UCSD-AML1 (cell line): ENCODE data around the gene CDRT4.

Experiments used
- DNase-seq: peaks from one replicate; lab custom pipeline; 2025; ENCODE audit not compliant: unreplicated experiment; lab: John Stamatoyannopoulos, UW

CDRT4 gene

DNA sequence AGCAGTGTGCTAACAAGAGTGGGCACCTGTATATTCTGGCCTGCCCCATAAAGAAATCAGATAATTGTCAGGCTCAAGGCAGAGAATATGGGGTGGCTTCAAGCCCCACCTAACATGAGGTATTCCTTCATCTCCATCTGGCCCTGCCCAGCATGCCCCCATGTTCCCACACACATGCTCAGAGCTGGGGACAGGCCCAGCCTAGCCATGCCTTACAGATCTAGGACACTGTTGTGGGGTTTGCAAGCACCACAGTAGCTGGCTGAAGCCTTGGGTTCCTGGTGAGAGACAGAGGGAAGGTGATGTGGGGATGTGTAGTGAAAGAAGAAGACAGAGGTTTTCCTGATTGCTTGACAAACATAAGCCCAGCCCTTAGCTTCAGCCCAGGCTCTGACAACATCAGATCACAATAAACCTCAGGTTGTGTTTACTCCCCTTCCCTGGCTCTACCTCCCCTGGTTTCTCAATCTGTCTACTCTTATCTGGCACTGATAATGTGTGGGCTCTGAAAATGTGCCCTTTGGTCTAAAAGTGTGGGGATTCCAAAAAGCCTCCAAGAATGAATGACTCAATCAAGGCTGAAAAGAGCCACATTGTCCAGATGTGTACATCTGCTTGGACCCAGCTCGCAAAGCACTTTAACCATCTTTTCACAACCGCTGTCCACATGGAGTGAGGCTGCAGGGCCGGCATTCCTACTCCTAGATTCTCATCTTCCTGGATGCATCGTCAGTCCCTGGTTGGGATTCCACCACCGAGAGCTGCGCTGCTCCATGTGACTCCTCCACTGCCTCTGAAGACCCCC, 34.4 kb downstream of the CDRT4 start:
- no peak for DNase-seq

- DNase-seq = no peak
Measured at GRCh38 chr17:15431766-15432165, 35.7 kb downstream of the CDRT4 start.

GRCh38 chr17:15431196-15431595, 36.2 kb downstream of the CDRT4 start:
- DNase-seq = no peak

GRCh38 chr17:15424521-15424920, 42.9 kb downstream of the CDRT4 start:
- DNase-seq = no peak

DNA sequence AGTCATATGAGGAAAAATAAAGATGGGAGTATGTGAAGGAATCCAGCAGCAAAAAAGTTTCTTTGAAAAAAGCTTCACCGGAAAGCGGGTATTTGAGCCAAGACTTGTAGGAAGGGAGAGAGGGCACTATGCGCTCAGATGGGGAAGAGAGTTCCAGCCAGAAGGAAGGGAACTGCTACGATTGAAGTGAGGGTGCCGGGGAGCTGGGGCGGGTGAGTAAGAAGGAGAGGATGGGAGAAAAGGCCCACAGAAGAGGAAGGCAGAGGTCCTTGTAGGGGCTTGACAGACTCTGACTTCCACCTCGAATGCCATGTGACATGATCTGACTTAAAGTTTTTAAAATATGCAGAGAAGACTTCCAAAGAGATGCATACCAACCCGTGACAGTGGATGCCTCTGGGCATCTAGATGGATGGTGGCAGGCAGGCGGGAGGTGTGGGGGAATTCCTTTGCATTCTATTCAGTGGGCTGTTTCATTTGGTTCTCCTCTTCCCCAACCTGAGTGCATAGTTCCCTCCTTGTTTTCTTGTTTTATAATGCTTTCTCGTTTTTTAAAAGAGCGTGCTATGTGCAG, 44.9 kb downstream of the CDRT4 start:
- no peak for DNase-seq

DNA sequence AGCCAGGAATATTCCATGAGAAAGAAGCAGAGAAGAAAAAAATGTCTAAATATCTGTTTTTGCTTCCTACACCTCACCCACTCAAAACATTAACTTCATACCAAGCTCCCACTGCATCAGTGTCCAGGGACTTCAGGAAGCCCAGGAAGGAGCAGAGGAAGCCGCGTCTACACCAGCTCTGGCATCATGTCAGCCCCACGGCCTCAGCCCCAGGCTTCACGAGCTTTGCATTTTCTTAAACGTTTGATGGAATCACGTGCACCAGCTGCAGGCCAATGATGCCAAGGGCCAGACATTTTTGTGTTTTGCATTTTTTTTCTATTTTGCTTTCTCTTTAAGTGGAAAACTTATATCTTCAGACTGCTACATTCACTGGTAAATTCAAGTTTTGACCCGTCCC, 48.6 kb downstream of the CDRT4 start:
- no peak for DNase-seq

DNA sequence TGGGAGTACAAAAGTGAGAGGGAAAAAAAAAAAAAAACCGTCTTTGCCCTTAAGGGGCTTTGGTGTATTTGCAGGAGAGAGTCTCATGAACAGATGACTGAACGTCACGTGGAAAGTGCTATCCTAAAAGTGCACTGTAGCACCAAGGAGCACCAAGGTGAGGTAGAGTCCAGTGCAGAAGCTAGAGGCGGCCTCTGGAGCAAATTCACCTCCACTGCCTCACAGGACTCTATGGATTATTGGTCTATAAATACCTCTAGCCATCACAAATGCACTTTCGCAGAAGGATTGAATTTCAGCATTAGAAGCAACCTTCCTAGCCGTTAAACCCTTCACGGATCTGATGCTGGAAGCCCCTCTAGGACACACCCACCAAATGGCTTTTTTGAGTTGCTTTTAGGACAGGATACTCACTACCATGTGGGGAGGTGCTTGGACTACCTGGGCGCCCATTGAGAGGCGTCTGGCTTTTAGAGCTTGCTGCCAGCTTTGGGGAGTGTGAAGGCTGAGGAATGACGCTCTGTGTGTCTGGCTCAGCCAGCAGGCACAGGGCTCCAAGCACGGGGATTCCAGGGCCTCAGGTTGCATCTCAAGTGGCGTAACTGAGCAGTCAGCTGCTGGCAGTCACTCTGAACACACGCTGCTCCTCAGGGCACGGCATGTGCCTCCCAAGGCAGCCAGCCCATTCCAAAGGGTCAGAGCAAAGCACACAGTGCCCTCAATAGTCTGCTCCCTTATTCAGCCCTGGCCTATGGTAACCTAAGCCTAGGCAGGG, 52.7 kb downstream of the CDRT4 start:
- DNase-seq = no peak

- no peak for DNase-seq
Measured at GRCh38 chr17:15413101-15413771, 54.2 kb downstream of the CDRT4 start.

GRCh38 chr17:15412606-15413005, 54.8 kb downstream of the CDRT4 start:
- no peak for DNase-seq

GRCh38 chr17:15411384-15412198, 55.8 kb downstream of the CDRT4 start:
- DNase-seq = no peak

GRCh38 chr17:15409721-15410250, 57.6 kb downstream of the CDRT4 start:
- DNase-seq = no peak

- no peak for DNase-seq
Measured at GRCh38 chr17:15408803-15409202, 58.6 kb downstream of the CDRT4 start.

DNA sequence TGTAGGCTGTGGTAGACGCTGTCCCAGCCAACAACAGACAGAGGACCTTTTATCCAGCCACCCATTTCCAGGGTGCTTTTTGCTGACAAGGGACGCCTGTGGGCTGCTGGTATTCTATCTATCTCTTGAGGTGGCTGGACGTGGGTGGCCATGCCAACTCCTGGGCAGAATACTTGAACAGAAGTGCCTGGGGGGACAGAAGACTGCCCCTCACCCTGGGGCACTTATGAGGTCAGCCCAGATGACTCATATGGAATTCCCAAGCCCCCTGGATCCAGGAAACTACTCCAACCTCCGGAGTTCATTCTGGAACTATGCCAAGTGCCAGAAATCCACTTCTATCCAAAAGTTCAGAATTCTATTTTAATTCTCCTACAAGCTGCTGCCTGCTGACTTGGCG, 61.3 kb downstream of the CDRT4 start:
- DNase-seq = no peak

GRCh38 chr17:15405058-15405415, 62.4 kb downstream of the CDRT4 start:
- no peak for DNase-seq

DNA sequence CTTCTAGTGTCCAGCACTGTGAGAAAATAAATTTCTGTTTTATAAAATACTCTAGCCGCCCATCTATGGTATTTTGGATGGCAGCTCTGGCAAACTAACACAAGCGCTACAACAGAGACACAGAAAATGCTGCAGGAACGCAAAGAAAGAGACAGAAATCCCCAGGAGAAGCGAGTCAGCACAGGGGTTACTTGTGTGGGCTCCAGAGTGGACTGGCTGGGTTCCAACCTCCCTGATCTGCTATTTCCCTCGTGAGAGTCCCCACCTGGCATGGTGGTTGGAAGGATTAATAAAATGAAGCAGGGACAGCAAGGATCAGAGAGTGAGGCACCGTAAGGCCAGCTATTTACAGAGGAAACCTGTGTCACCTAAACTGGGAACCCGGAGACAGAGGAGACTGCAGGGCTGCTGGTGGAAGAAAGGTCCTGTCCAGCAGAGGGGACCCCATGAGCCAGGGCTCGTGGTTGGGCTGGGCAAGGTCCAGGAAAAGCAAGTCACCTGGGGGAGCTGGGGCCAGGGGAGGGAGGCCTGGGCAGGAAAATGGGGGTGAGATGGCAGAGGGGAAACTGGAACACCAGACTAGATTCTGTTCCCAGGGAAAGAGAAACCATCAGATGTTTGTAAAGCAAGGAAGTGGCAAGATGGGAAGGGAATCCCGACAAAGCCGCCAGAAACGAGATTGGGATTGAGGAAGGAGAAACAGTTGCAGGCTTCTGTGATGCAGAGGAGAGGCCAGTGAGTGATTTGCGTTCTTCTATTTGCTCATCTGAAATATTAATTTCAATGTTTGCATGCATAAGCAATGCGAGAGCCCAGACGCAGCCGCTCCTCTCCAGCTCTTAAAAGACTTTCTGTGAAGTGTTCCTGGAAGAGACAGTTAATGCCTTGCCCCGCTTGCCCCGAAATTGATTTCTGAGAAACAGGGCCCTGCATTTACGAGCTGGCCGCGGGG, 63.0 kb downstream of the CDRT4 start:
- no peak for DNase-seq

GRCh38 chr17:15403276-15403939, 64.0 kb downstream of the CDRT4 start:
- DNase-seq = no peak

- DNase-seq = no peak
Measured at GRCh38 chr17:15399443-15399842, 68.0 kb downstream of the CDRT4 start.

DNA sequence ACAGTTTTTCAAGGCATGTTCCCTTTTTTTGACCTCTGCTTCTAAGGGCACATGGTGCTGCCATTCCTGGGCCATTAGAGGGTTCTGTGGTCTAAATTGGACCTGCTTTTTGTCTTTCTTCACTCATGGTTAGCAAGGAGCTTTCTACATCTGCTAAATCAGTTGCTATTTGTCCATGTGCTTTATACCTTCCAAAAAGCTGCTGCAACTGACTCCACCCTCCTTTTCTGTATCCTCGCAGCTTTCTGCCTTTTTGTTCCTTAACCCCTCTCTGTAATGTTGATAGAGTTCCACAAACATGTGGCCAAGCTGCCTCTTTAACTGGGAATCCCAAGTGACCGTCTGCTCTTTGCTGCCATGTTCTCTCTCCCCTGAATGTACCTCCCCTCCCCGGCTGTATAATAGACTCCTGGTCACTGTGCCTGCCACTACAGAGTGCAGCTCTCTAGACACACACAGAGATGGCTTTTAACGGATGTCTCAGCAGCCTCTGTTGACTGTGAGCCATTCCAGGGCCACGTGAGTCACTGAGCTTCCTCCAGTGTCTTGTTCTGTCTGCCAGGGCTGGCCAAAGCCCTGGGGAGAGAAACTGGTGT, 68.6 kb downstream of the CDRT4 start:
- DNase-seq = no peak
